MM.1S (cell line): ENCODE measurements around the gene TP73.

Experiments used
- EZH2phosphoT487 ChIP-seq: fragments of 300-600 bp; sonication (generic); IDR thresholded peaks from 2 replicates; pipeline ENCODE4 v1.6.1; 2018; ENCODE audit warnings: antibody characterized with exemption, low read length
- TF ChIP-seq, protein P1 (sequence below): fragments of 300-600 bp; sonication (generic); IDR thresholded peaks from 2 replicates; pipeline ENCODE4 v1.5.1; 2016; ENCODE audit warnings: antibody characterized with exemption, low read length, mixed read lengths

GRCh38 chr1:3718764-3719163, 66.4 kb downstream of the TP73 start:
- TF ChIP-seq, protein P1, sequence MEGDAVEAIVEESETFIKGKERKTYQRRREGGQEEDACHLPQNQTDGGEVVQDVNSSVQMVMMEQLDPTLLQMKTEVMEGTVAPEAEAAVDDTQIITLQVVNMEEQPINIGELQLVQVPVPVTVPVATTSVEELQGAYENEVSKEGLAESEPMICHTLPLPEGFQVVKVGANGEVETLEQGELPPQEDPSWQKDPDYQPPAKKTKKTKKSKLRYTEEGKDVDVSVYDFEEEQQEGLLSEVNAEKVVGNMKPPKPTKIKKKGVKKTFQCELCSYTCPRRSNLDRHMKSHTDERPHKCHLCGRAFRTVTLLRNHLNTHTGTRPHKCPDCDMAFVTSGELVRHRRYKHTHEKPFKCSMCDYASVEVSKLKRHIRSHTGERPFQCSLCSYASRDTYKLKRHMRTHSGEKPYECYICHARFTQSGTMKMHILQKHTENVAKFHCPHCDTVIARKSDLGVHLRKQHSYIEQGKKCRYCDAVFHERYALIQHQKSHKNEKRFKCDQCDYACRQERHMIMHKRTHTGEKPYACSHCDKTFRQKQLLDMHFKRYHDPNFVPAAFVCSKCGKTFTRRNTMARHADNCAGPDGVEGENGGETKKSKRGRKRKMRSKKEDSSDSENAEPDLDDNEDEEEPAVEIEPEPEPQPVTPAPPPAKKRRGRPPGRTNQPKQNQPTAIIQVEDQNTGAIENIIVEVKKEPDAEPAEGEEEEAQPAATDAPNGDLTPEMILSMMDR: no peak
- no peak for TF ChIP-seq EZH2phosphoT487
